ENCODE measurements around the gene ARFRP1.
"Not testable (repeated sequence)": the region's sequence is repeated elsewhere in the genome, so short reads cannot be mapped to it uniquely, and the experiment has no call there.

ARFRP1 gene

GRCh38 chr20:63675681-63676368, 32.0 kb downstream of the ARFRP1 start:
- no peak overlapping the region for H3K9ac ChIP-seq (ENCODE audit: low read length in 5 of 5)
- H3K36me3 ChIP-seq (ENCODE audit: control insufficient read depth in 5 of 5, insufficient read depth in 5 of 5, low read length in 5 of 5): peaks cover 0 to 77% (median 53%) of the 10 kb centered on the region in 5 donors
- no peak overlapping the region for H3K4me3 ChIP-seq (ENCODE audit: low read depth in 1 of 5, low read length in 5 of 5)
- no peaks in the 10 kb centered on the region for H3K27me3 ChIP-seq (ENCODE audit: control insufficient read depth in 5 of 5, insufficient read depth in 4 of 5, low read length in 5 of 5)
- H3K9me3 ChIP-seq (ENCODE audit: control insufficient read depth in 5 of 5, low read length in 5 of 5): no peaks in the 10 kb centered on the region
- peaks cover 0 to 4% (median 0%) of the 10 kb centered on the region in 5 donors for H3K4me1 ChIP-seq (ENCODE audit: control insufficient read depth in 5 of 5, insufficient read depth in 5 of 5, low read length in 5 of 5)
- no peak overlapping the region for H3K27ac ChIP-seq (ENCODE audit: low read depth, low read length)

GRCh38 chr20:63673951-63674350, 33.8 kb downstream of the ARFRP1 start:
- H3K4me3 ChIP-seq (ENCODE audit: low read depth in 1 of 5, low read length in 5 of 5): no peak overlapping the region
- no peaks in the 10 kb centered on the region for H3K9me3 ChIP-seq (ENCODE audit: control insufficient read depth in 5 of 5, low read length in 5 of 5)
- peaks cover 0 to 69% (median 44%) of the 10 kb centered on the region in 5 donors for H3K36me3 ChIP-seq (ENCODE audit: control insufficient read depth in 5 of 5, insufficient read depth in 5 of 5, low read length in 5 of 5)
- H3K4me1 ChIP-seq (ENCODE audit: control insufficient read depth in 5 of 5, insufficient read depth in 5 of 5, low read length in 5 of 5): peaks cover 0 to 4% (median 0%) of the 10 kb centered on the region in 5 donors
- no peak overlapping the region for H3K27ac ChIP-seq (ENCODE audit: low read depth, low read length)
- H3K9ac ChIP-seq (ENCODE audit: low read length in 5 of 5): no peak overlapping the region
- H3K27me3 ChIP-seq (ENCODE audit: control insufficient read depth in 5 of 5, insufficient read depth in 4 of 5, low read length in 5 of 5): no peaks in the 10 kb centered on the region

- H3K27me3 ChIP-seq (ENCODE audit: control insufficient read depth in 5 of 5, insufficient read depth in 4 of 5, low read length in 5 of 5): no peaks in the 10 kb centered on the region
- H3K9me3 ChIP-seq (ENCODE audit: control insufficient read depth in 5 of 5, low read length in 5 of 5): no peaks in the 10 kb centered on the region
- H3K9ac ChIP-seq (ENCODE audit: low read length in 5 of 5): no peak overlapping the region
- H3K4me1 ChIP-seq (ENCODE audit: control insufficient read depth in 5 of 5, insufficient read depth in 5 of 5, low read length in 5 of 5): no peaks in the 10 kb centered on the region
- no peak overlapping the region for H3K4me3 ChIP-seq (ENCODE audit: low read depth in 1 of 5, low read length in 5 of 5)
- H3K36me3 ChIP-seq (ENCODE audit: control insufficient read depth in 5 of 5, insufficient read depth in 5 of 5, low read length in 5 of 5): peaks cover 0 to 69% (median 46%) of the 10 kb centered on the region in 5 donors
- H3K27ac ChIP-seq (ENCODE audit: low read depth, low read length): no peak overlapping the region
These were observed 35.1 kb downstream of the ARFRP1 start for GRCh38 chr20:63672666-63673065.

GRCh38 chr20:63671695-63672094, 36.1 kb downstream of the ARFRP1 start:
- H3K4me1 ChIP-seq (ENCODE audit: control insufficient read depth in 5 of 5, insufficient read depth in 5 of 5, low read length in 5 of 5); H3K4me3 ChIP-seq (ENCODE audit: low read depth in 1 of 5, low read length in 5 of 5); H3K27ac ChIP-seq (ENCODE audit: low read depth, low read length); H3K27me3 ChIP-seq (ENCODE audit: control insufficient read depth in 5 of 5, insufficient read depth in 4 of 5, low read length in 5 of 5); H3K9me3 ChIP-seq (ENCODE audit: control insufficient read depth in 5 of 5, low read length in 5 of 5); H3K9ac ChIP-seq (ENCODE audit: low read length in 5 of 5): not testable (repeated sequence)
- H3K36me3 ChIP-seq (ENCODE audit: control insufficient read depth in 5 of 5, insufficient read depth in 5 of 5, low read length in 5 of 5): peaks cover 0 to 69% (median 49%) of the 10 kb centered on the region in 5 donors

- H3K9ac ChIP-seq (ENCODE audit: low read length in 5 of 5): no peak overlapping the region
- H3K9me3 ChIP-seq (ENCODE audit: control insufficient read depth in 5 of 5, low read length in 5 of 5): no peaks in the 10 kb centered on the region
- H3K4me3 ChIP-seq (ENCODE audit: low read depth in 1 of 5, low read length in 5 of 5): no peak overlapping the region
- H3K36me3 ChIP-seq (ENCODE audit: control insufficient read depth in 5 of 5, insufficient read depth in 5 of 5, low read length in 5 of 5): peaks cover 0 to 73% (median 48%) of the 10 kb centered on the region in 5 donors
- H3K27ac ChIP-seq (ENCODE audit: low read depth, low read length): no peak overlapping the region
- no peaks in the 10 kb centered on the region for H3K27me3 ChIP-seq (ENCODE audit: control insufficient read depth in 5 of 5, insufficient read depth in 4 of 5, low read length in 5 of 5)
- H3K4me1 ChIP-seq (ENCODE audit: control insufficient read depth in 5 of 5, insufficient read depth in 5 of 5, low read length in 5 of 5): no peaks in the 10 kb centered on the region
These were observed 39.4 kb downstream of the ARFRP1 start for GRCh38 chr20:63668351-63668750.

- Histone ChIP-seq H3K9me3 (ENCODE audit: control insufficient read depth in 5 of 5, low read length in 5 of 5) (no peaks in the 10 kb centered on the region), H3K36me3 (ENCODE audit: control insufficient read depth in 5 of 5, insufficient read depth in 5 of 5, low read length in 5 of 5) (peaks cover 0 to 77% (median 53%) of the 10 kb centered on the region in 5 donors), H3K27ac (ENCODE audit: low read depth, low read length) (no peak overlapping the region), H3K9ac (ENCODE audit: low read length in 5 of 5) (no peak overlapping the region), H3K4me3 (ENCODE audit: low read depth in 1 of 5, low read length in 5 of 5) (no peak overlapping the region), H3K4me1 (ENCODE audit: control insufficient read depth in 5 of 5, insufficient read depth in 5 of 5, low read length in 5 of 5) (no peaks in the 10 kb centered on the region), H3K27me3 (ENCODE audit: control insufficient read depth in 5 of 5, insufficient read depth in 4 of 5, low read length in 5 of 5) (no peaks in the 10 kb centered on the region)
These were observed 39.9 kb downstream of the ARFRP1 start for GRCh38 chr20:63667858-63668257.

- Histone ChIP-seq H3K4me1 (ENCODE audit: control insufficient read depth in 5 of 5, insufficient read depth in 5 of 5, low read length in 5 of 5) (no peaks in the 10 kb centered on the region), H3K27ac (ENCODE audit: low read depth, low read length) (no peak overlapping the region), H3K9me3 (ENCODE audit: control insufficient read depth in 5 of 5, low read length in 5 of 5) (no peaks in the 10 kb centered on the region), H3K9ac (ENCODE audit: low read length in 5 of 5) (no peak overlapping the region), H3K27me3 (ENCODE audit: control insufficient read depth in 5 of 5, insufficient read depth in 4 of 5, low read length in 5 of 5) (no peaks in the 10 kb centered on the region), H3K4me3 (ENCODE audit: low read depth in 1 of 5, low read length in 5 of 5) (no peak overlapping the region), H3K36me3 (ENCODE audit: control insufficient read depth in 5 of 5, insufficient read depth in 5 of 5, low read length in 5 of 5) (peaks cover 0 to 86% (median 67%) of the 10 kb centered on the region in 5 donors)
These were observed 42.1 kb downstream of the ARFRP1 start for GRCh38 chr20:63665708-63666107.

- Histone ChIP-seq H3K9ac (ENCODE audit: low read length in 5 of 5) (no peak overlapping the region), H3K4me3 (ENCODE audit: low read depth in 1 of 5, low read length in 5 of 5) (no peak overlapping the region), H3K36me3 (ENCODE audit: control insufficient read depth in 5 of 5, insufficient read depth in 5 of 5, low read length in 5 of 5) (peaks cover 0 to 87% (median 69%) of the 10 kb centered on the region in 5 donors), H3K27me3 (ENCODE audit: control insufficient read depth in 5 of 5, insufficient read depth in 4 of 5, low read length in 5 of 5) (no peaks in the 10 kb centered on the region), H3K4me1 (ENCODE audit: control insufficient read depth in 5 of 5, insufficient read depth in 5 of 5, low read length in 5 of 5) (no peaks in the 10 kb centered on the region), H3K9me3 (ENCODE audit: control insufficient read depth in 5 of 5, low read length in 5 of 5) (no peaks in the 10 kb centered on the region), H3K27ac (ENCODE audit: low read depth, low read length) (no peak overlapping the region)
These were observed 42.7 kb downstream of the ARFRP1 start for GRCh38 chr20:63664861-63665594.

- H3K9ac ChIP-seq (ENCODE audit: low read length in 5 of 5): no peak overlapping the region
These were observed 43.5 kb downstream of the ARFRP1 start for GRCh38 chr20:63664143-63664851.

More at GRCh38 chr20:63664143-63664851, 43.5 kb downstream of the ARFRP1 start:
- no peaks in the 10 kb centered on the region for H3K9me3 ChIP-seq (ENCODE audit: control insufficient read depth in 5 of 5, low read length in 5 of 5)
- H3K4me1 ChIP-seq (ENCODE audit: control insufficient read depth in 5 of 5, insufficient read depth in 5 of 5, low read length in 5 of 5): peaks cover under 1 to 6% (median 5%) of the 10 kb centered on the region in 5 donors
- H3K27ac ChIP-seq (ENCODE audit: low read depth, low read length): no peak overlapping the region
- no peaks in the 10 kb centered on the region for H3K27me3 ChIP-seq (ENCODE audit: control insufficient read depth in 5 of 5, insufficient read depth in 4 of 5, low read length in 5 of 5)
- no peak overlapping the region for H3K4me3 ChIP-seq (ENCODE audit: low read depth in 1 of 5, low read length in 5 of 5)
- H3K36me3 ChIP-seq (ENCODE audit: control insufficient read depth in 5 of 5, insufficient read depth in 5 of 5, low read length in 5 of 5): peaks cover 0 to 85% (median 69%) of the 10 kb centered on the region in 5 donors
